ENCODE results near the gene CDH23.

CDH23 gene

GRCh38 chr10:71467161-71467560, 70.4 kb downstream of the CDH23 start:
- no peak for DNase-seq (ENCODE audit: low read depth)

GRCh38 chr10:71467569-71468362, 71.0 kb downstream of the CDH23 start:
- DNase-seq (ENCODE audit: low read depth), result no peak

GRCh38 chr10:71468363-71469094, 71.8 kb downstream of the CDH23 start:
- no peak for DNase-seq (ENCODE audit: low read depth)

GRCh38 chr10:71471006-71471405, 74.3 kb downstream of the CDH23 start:
- no peak for DNase-seq (ENCODE audit: low read depth)

- DNase-seq (ENCODE audit: low read depth), result no peak
Observed at GRCh38 chr10:71471957-71472365, 75.2 kb downstream of the CDH23 start.

- no peak for DNase-seq (ENCODE audit: low read depth)
Observed at GRCh38 chr10:71472466-71472865, 75.7 kb downstream of the CDH23 start.

- DNase-seq (ENCODE audit: low read depth), result no peak
Observed at GRCh38 chr10:71472912-71473311, 76.2 kb downstream of the CDH23 start.

GRCh38 chr10:71473671-71474599, 77.2 kb downstream of the CDH23 start:
- DNase-seq (ENCODE audit: low read depth), result no peak

- no peak for DNase-seq (ENCODE audit: low read depth)
Observed at GRCh38 chr10:71474702-71475242, 78.1 kb downstream of the CDH23 start.

GRCh38 chr10:71475243-71475871, 78.6 kb downstream of the CDH23 start:
- no peak for DNase-seq (ENCODE audit: low read depth)

- DNase-seq (ENCODE audit: low read depth), result no peak
Observed at GRCh38 chr10:71476228-71477011, 79.7 kb downstream of the CDH23 start.

GRCh38 chr10:71478173-71478572, 81.5 kb downstream of the CDH23 start:
- no peak for DNase-seq (ENCODE audit: low read depth)

GRCh38 chr10:71478813-71479365, 82.2 kb downstream of the CDH23 start:
- DNase-seq (ENCODE audit: low read depth), result no peak

GRCh38 chr10:71479831-71480230, 83.1 kb downstream of the CDH23 start:
- no peak for DNase-seq (ENCODE audit: low read depth)

- DNase-seq (ENCODE audit: low read depth), result no peak
Observed at GRCh38 chr10:71480662-71481061, 83.9 kb downstream of the CDH23 start.

- no peak for DNase-seq (ENCODE audit: low read depth)
Observed at GRCh38 chr10:71481746-71482410, 85.2 kb downstream of the CDH23 start.

- no peak for DNase-seq (ENCODE audit: low read depth)
Observed at GRCh38 chr10:71482620-71483019, 85.9 kb downstream of the CDH23 start.

- no peak for DNase-seq (ENCODE audit: low read depth)
Observed at GRCh38 chr10:71483135-71483534, 86.4 kb downstream of the CDH23 start.

GRCh38 chr10:71483885-71484751, 87.4 kb downstream of the CDH23 start:
- DNase-seq (ENCODE audit: low read depth), result no peak

Measured in stimulated activated CD8-positive, alpha-beta memory T cell treated with anti-CD3 and anti-CD28 coated beads, Interleukin-4, amount 100 ng/mL, for 24 hours (primary cell).